Neural cell (in vitro differentiated cells): ENCODE results near the gene COPS6. TPM values are rescaled to one million over a fixed set of nuclear protein-coding genes. Genes with fewer than 3 reads are reported as not detected.

Experiments
- H2AFZ ChIP-seq: fragments of 200-600, 300-800 bp; sonication (generic), shearing (Covaris generic); 2 replicates; pipeline ENCODE4 v1.6.0; 2014; ENCODE audit warnings: low read depth, mild to moderate bottlenecking, antibody characterized with exemption, low read length, moderate library complexity
- H3F3A ChIP-seq: fragments of 200-600 bp; shearing (Covaris generic); 2 replicates; pipeline ENCODE4 v1.6.1; 2016; ENCODE audit warnings: mild to moderate bottlenecking, moderate library complexity, mixed read lengths, antibody characterized with exemption, low read length; ENCODE audit not compliant: insufficient read depth, poor library complexity, severe bottlenecking
- H3K27ac ChIP-seq: fragments of 200-600, 300-800 bp; sonication (generic), shearing (Covaris generic); 2 replicates; pipeline ENCODE4 v1.5.1; 2014; ENCODE audit warnings: mild to moderate bottlenecking, low read length, moderate library complexity
- H3K27me3 ChIP-seq: fragments of 300-800, 200-600 bp; sonication (generic), shearing (Covaris generic); 2 replicates; pipeline ENCODE4 v1.6.0; 2014; ENCODE audit warnings: mild to moderate bottlenecking, low read depth, low read length, moderate library complexity; ENCODE audit not compliant: insufficient read depth
- H3K36me3 ChIP-seq: fragments of 300-800, 200-600 bp; sonication (generic), shearing (Covaris generic); 2 replicates; pipeline ENCODE4 v1.5.1; 2014; ENCODE audit warnings: mild to moderate bottlenecking, antibody characterized with exemption, low read length, moderate library complexity; ENCODE audit not compliant: insufficient read depth
- H3K4me2 ChIP-seq: fragments of 300-800, 200-600 bp; sonication (generic), shearing (Covaris generic); 2 replicates; pipeline ENCODE4 v1.6.0; 2014; ENCODE audit warnings: mild to moderate bottlenecking, low read length
- H3K4me3 ChIP-seq: fragments of 300-800, 200-600 bp; sonication (generic), shearing (Covaris generic); 2 replicates; pipeline ENCODE4 v1.5.1; 2014; ENCODE audit warnings: mild to moderate bottlenecking, low read length, moderate library complexity
- H3K79me2 ChIP-seq: fragments of 200-600 bp; shearing (Covaris generic); replicated peaks from 2 replicates; pipeline ENCODE4 v1.6.0; 2014; ENCODE audit warnings: mild to moderate bottlenecking, low read length, moderate library complexity; ENCODE audit not compliant: insufficient read depth
- H3K9ac ChIP-seq: fragments of 300-800, 200-600 bp; sonication (generic), shearing (Covaris generic); 2 replicates; pipeline ENCODE4 v1.6.1; 2016; ENCODE audit warnings: mild to moderate bottlenecking, low read length, mixed read lengths
- H3K9me2 ChIP-seq: fragments of 200-600 bp; shearing (Covaris generic); 2 replicates; pipeline ENCODE4 v1.6.1; 2016; ENCODE audit warnings: mild to moderate bottlenecking, low read length, mixed read lengths; ENCODE audit not compliant: insufficient read depth
- H3K9me3 ChIP-seq: fragments of 200-600, 300-800 bp; sonication (generic), shearing (Covaris generic); 2 replicates; pipeline ENCODE4 v1.6.1; 2016; ENCODE audit warnings: mild to moderate bottlenecking, mixed run types, low read length, moderate library complexity, mixed read lengths
- H4K20me1 ChIP-seq: fragments of 200-600 bp; shearing (Covaris generic); 2 replicates; pipeline ENCODE4 v1.6.1; 2016; ENCODE audit warnings: mild to moderate bottlenecking, mixed run types; ENCODE audit not compliant: insufficient read depth
- EP300 ChIP-seq: fragments of 450-650 bp; conservative IDR thresholded peaks from 2 replicates; pipeline ENCODE4 v1.6.1; 2014; ENCODE audit warnings: antibody characterized with exemption, mild to moderate bottlenecking, moderate library complexity; ENCODE audit not compliant: poor library complexity, severe bottlenecking
- EZH2 ChIP-seq: fragments of 200-600, 300-800 bp; shearing (Covaris generic), sonication (generic); IDR thresholded peaks from 2 replicates; pipeline ENCODE4 v1.6.1; 2014; ENCODE audit warnings: antibody characterized with exemption, low read length, borderline replicate concordance, mild to moderate bottlenecking; ENCODE audit not compliant: insufficient read depth, poor library complexity, severe bottlenecking
- MXI1 ChIP-seq: fragments of 450-650 bp; conservative IDR thresholded peaks from 2 replicates; pipeline ENCODE4 v1.6.1; 2014; ENCODE audit warnings: antibody characterized with exemption, mild to moderate bottlenecking; ENCODE audit not compliant: poor library complexity, severe bottlenecking
- POLR2AphosphoS5 ChIP-seq: IDR thresholded peaks from 2 replicates; pipeline ENCODE4 v1.6.1; 2012
- RAD21 ChIP-seq: fragments of 450-650 bp; conservative IDR thresholded peaks from 2 replicates; pipeline ENCODE4 v1.6.1; 2014; ENCODE audit warnings: antibody characterized with exemption, mild to moderate bottlenecking, moderate library complexity
- SMC3 ChIP-seq: fragments of 450-650 bp; conservative IDR thresholded peaks from 2 replicates; pipeline ENCODE4 v1.6.1; 2014; ENCODE audit warnings: antibody characterized with exemption, mild to moderate bottlenecking, moderate library complexity; ENCODE audit not compliant: poor library complexity
- TAF1 ChIP-seq: IDR thresholded peaks from 2 replicates; pipeline ENCODE4 v1.6.1; 2012; ENCODE audit warnings: low read depth
- polyA plus RNA-seq: library from polyadenylated mRNA; depleted of rRNA; stranded (reverse); fragments of >200 nt; gene quantifications from 2 replicates; pipeline ENCODE4 v1.2.3, GENCODE V29; 2014
- TF ChIP-seq, protein P1 (sequence below): fragments of 450-650 bp; IDR thresholded peaks from 2 replicates; pipeline ENCODE4 v1.5.1; 2014; ENCODE audit warnings: antibody characterized with exemption, mild to moderate bottlenecking, moderate library complexity; ENCODE audit not compliant: poor library complexity, severe bottlenecking
- TF ChIP-seq, protein P2 (sequence below): IDR thresholded peaks from 2 replicates; pipeline ENCODE4 v1.6.1; 2012; ENCODE audit warnings: borderline replicate concordance

The COPS6 gene
- polyA plus RNA-seq, 1 donor from 2014 or later: 57.1 TPM

DNA sequence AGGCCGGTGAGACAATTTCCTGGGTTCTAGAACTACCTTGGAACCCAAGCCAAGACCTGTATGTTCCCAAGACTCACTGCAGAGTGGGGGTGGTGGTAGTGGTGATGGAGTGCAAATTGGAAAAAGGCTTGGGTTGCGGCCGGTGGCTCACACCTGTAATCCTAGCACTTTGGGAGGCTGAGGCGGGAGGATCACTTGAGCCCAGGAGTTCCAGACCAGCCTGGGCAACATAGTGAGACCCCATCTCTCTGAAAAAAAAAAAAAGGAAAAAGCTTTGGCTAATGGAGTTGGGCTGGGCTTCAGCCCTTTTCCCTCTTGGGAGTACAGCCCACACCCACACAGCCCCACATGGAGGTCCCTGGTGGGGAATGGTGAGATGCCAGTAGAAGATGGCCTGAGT lies 16.8 kb downstream of the COPS6 start:
- H3K4me3 ChIP-seq: no peak overlapping the region
- H3K9me2 ChIP-seq: no peaks in the 10 kb centered on the region
- H3K9me3 ChIP-seq: no peaks in the 10 kb centered on the region
- no peak overlapping the region for H2AFZ ChIP-seq
- H3K36me3 ChIP-seq: no peaks in the 10 kb centered on the region
- no peak for TF ChIP-seq MXI1
- TF ChIP-seq SMC3: no peak
- TF ChIP-seq, protein P1, sequence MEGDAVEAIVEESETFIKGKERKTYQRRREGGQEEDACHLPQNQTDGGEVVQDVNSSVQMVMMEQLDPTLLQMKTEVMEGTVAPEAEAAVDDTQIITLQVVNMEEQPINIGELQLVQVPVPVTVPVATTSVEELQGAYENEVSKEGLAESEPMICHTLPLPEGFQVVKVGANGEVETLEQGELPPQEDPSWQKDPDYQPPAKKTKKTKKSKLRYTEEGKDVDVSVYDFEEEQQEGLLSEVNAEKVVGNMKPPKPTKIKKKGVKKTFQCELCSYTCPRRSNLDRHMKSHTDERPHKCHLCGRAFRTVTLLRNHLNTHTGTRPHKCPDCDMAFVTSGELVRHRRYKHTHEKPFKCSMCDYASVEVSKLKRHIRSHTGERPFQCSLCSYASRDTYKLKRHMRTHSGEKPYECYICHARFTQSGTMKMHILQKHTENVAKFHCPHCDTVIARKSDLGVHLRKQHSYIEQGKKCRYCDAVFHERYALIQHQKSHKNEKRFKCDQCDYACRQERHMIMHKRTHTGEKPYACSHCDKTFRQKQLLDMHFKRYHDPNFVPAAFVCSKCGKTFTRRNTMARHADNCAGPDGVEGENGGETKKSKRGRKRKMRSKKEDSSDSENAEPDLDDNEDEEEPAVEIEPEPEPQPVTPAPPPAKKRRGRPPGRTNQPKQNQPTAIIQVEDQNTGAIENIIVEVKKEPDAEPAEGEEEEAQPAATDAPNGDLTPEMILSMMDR: no peak
- no peak for TF ChIP-seq TAF1
- TF ChIP-seq EP300: no peak
- no peak for TF ChIP-seq EZH2
- TF ChIP-seq RAD21: no peak
- TF ChIP-seq, protein P2, sequence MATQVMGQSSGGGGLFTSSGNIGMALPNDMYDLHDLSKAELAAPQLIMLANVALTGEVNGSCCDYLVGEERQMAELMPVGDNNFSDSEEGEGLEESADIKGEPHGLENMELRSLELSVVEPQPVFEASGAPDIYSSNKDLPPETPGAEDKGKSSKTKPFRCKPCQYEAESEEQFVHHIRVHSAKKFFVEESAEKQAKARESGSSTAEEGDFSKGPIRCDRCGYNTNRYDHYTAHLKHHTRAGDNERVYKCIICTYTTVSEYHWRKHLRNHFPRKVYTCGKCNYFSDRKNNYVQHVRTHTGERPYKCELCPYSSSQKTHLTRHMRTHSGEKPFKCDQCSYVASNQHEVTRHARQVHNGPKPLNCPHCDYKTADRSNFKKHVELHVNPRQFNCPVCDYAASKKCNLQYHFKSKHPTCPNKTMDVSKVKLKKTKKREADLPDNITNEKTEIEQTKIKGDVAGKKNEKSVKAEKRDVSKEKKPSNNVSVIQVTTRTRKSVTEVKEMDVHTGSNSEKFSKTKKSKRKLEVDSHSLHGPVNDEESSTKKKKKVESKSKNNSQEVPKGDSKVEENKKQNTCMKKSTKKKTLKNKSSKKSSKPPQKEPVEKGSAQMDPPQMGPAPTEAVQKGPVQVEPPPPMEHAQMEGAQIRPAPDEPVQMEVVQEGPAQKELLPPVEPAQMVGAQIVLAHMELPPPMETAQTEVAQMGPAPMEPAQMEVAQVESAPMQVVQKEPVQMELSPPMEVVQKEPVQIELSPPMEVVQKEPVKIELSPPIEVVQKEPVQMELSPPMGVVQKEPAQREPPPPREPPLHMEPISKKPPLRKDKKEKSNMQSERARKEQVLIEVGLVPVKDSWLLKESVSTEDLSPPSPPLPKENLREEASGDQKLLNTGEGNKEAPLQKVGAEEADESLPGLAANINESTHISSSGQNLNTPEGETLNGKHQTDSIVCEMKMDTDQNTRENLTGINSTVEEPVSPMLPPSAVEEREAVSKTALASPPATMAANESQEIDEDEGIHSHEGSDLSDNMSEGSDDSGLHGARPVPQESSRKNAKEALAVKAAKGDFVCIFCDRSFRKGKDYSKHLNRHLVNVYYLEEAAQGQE: no peak
- no peak for TF ChIP-seq POLR2AphosphoS5
- no peaks in the 10 kb centered on the region for H3K27me3 ChIP-seq
- no peaks in the 10 kb centered on the region for H3K79me2 ChIP-seq
- H3K9ac ChIP-seq: no peak overlapping the region
- no peak overlapping the region for H3K27ac ChIP-seq
- H3K4me2 ChIP-seq: no peak overlapping the region
- no peaks in the 10 kb centered on the region for H4K20me1 ChIP-seq
- H3F3A ChIP-seq: no peaks in the 10 kb centered on the region

DNA sequence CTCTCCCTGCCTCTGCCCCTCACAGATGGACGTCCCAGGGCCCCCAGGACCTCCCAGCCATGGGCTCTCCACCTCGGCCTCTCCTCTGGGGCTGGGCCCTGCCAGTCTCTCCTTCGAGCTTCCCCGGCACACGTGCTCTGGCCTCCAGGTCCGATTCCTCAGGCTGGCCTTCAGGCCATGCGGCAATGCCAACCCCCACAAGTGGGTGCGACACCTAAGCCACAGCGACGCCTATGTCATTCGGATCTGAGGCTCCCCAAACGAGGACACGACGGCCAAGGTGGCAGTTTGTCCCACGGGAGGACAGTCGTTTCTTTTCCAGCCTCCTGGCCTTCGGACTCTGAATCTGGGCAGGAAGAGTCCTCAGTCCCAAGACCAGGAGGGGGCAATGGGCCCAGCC lies 17.9 kb downstream of the COPS6 start:
- Histone ChIP-seq H3F3A (no peaks in the 10 kb centered on the region), H3K9ac (no peak overlapping the region), H3K4me2 (no peak overlapping the region), H3K79me2 (no peaks in the 10 kb centered on the region), H3K27ac (no peak overlapping the region), H2AFZ (no peak overlapping the region), H4K20me1 (no peaks in the 10 kb centered on the region), H3K36me3 (no peaks in the 10 kb centered on the region), H3K27me3 (no peaks in the 10 kb centered on the region), H3K9me2 (no peaks in the 10 kb centered on the region), H3K4me3 (no peak overlapping the region), H3K9me3 (no peaks in the 10 kb centered on the region)
- no peak for TF ChIP-seq EZH2
- no peak for TF ChIP-seq POLR2AphosphoS5
- TF ChIP-seq TAF1: no peak
- TF ChIP-seq, protein P2: no peak
- no peak for TF ChIP-seq EP300
- TF ChIP-seq SMC3: no peak
- TF ChIP-seq, protein P1: no peak
- no peak for TF ChIP-seq MXI1
- no peak for TF ChIP-seq RAD21
